ENCODE data around the gene POLR2H.

Gene POLR2H

GRCh38 chr3:184388164-184388935 lies 26.8 kb downstream of the POLR2H start:
- Histone ChIP-seq H3K36me3 (ENCODE audit: insufficient read depth) (no peaks in the 10 kb centered on the region), H3K27me3 (ENCODE audit: insufficient read depth, low read depth) (no peaks in the 10 kb centered on the region), H3K4me2 (no peak overlapping the region), H4K20me1 (ENCODE audit: insufficient read depth) (no peaks in the 10 kb centered on the region), H3K27ac (no peak overlapping the region), H3K9ac (no peak overlapping the region), H3K4me3 (IDR thresholded peaks at IDR 0.05; ENCODE audit: insufficient read depth, low read depth, low read length) (no peak overlapping the region), H3K79me2 (ENCODE audit: insufficient read depth, low read depth) (no peaks in the 10 kb centered on the region), H3K4me1 (ENCODE audit: low read depth, poor library complexity, severe bottlenecking) (no peaks in the 10 kb centered on the region), H2AFZ (ENCODE audit: low read depth) (no peak overlapping the region)
- TF ChIP-seq CTCF (conservative IDR thresholded peaks at IDR 0.05; ENCODE audit: low read depth, low read length): no peak

- no peaks in the 10 kb centered on the region for H3K79me2 ChIP-seq (ENCODE audit: insufficient read depth, low read depth)
- no peak overlapping the region for H3K4me3 ChIP-seq (IDR thresholded peaks at IDR 0.05; ENCODE audit: insufficient read depth, low read depth, low read length)
- H3K27me3 ChIP-seq (ENCODE audit: insufficient read depth, low read depth): no peaks in the 10 kb centered on the region
- H3K4me1 ChIP-seq (ENCODE audit: low read depth, poor library complexity, severe bottlenecking): no peaks in the 10 kb centered on the region
- H3K9ac ChIP-seq: no peak overlapping the region
- no peak overlapping the region for H2AFZ ChIP-seq (ENCODE audit: low read depth)
- H3K36me3 ChIP-seq (ENCODE audit: insufficient read depth): no peaks in the 10 kb centered on the region
- no peaks in the 10 kb centered on the region for H4K20me1 ChIP-seq (ENCODE audit: insufficient read depth)
- no peak overlapping the region for H3K27ac ChIP-seq
- TF ChIP-seq CTCF (conservative IDR thresholded peaks at IDR 0.05; ENCODE audit: low read depth, low read length): no peak
- H3K4me2 ChIP-seq: no peak overlapping the region
Measured at GRCh38 chr3:184388936-184389230, 27.4 kb downstream of the POLR2H start.

- Histone ChIP-seq H3K36me3 (ENCODE audit: insufficient read depth) (no peaks in the 10 kb centered on the region), H3K4me3 (IDR thresholded peaks at IDR 0.05; ENCODE audit: insufficient read depth, low read depth, low read length) (no peak overlapping the region), H3K27me3 (ENCODE audit: insufficient read depth, low read depth) (no peaks in the 10 kb centered on the region), H3K79me2 (ENCODE audit: insufficient read depth, low read depth) (no peaks in the 10 kb centered on the region), H3K27ac (no peak overlapping the region), H3K4me1 (ENCODE audit: low read depth, poor library complexity, severe bottlenecking) (no peaks in the 10 kb centered on the region), H2AFZ (ENCODE audit: low read depth) (no peak overlapping the region), H4K20me1 (ENCODE audit: insufficient read depth) (no peaks in the 10 kb centered on the region), H3K4me2 (no peak overlapping the region), H3K9ac (no peak overlapping the region)
- TF ChIP-seq CTCF (conservative IDR thresholded peaks at IDR 0.05; ENCODE audit: low read depth, low read length): no peak
Measured at GRCh38 chr3:184389384-184389783, 27.9 kb downstream of the POLR2H start.

GRCh38 chr3:184389935-184390528 lies 28.5 kb downstream of the POLR2H start:
- H3K36me3 ChIP-seq (ENCODE audit: insufficient read depth): no peaks in the 10 kb centered on the region
- no peak overlapping the region for H3K27ac ChIP-seq
- H3K4me1 ChIP-seq (ENCODE audit: low read depth, poor library complexity, severe bottlenecking): no peaks in the 10 kb centered on the region
- no peaks in the 10 kb centered on the region for H3K79me2 ChIP-seq (ENCODE audit: insufficient read depth, low read depth)
- H3K9ac ChIP-seq: no peak overlapping the region
- no peaks in the 10 kb centered on the region for H4K20me1 ChIP-seq (ENCODE audit: insufficient read depth)
- H3K27me3 ChIP-seq (ENCODE audit: insufficient read depth, low read depth): no peaks in the 10 kb centered on the region
- no peak overlapping the region for H3K4me3 ChIP-seq (IDR thresholded peaks at IDR 0.05; ENCODE audit: insufficient read depth, low read depth, low read length)
- H2AFZ ChIP-seq (ENCODE audit: low read depth): no peak overlapping the region
- no peak overlapping the region for H3K4me2 ChIP-seq
- no peak for TF ChIP-seq CTCF (conservative IDR thresholded peaks at IDR 0.05; ENCODE audit: low read depth, low read length)

All from KMS-11 (cell line).